Renal cortex interstitium (tissue), 11 donors: ENCODE results near the gene SF3B2. TPM values are rescaled to one million over a fixed set of nuclear protein-coding genes. Genes with fewer than 3 reads are reported as not detected.

Source experiments
- DNase-seq, 11 donors: peaks; one replicate each; pipeline ENCODE4 v3.0.0-alpha.2; 2013; ENCODE audit warnings: low read depth in 9 of 11, low spot score in 4 of 11; ENCODE audit errors: extremely low read depth in 1 of 11
- polyA plus RNA-seq, 3 donors: library from polyadenylated mRNA; unstranded; fragments of 120-200 nt; gene quantifications; one replicate each; pipeline ENCODE4 v1.2.1, GENCODE V29; 2013; ENCODE audit not compliant: insufficient read length in 3 of 3

Gene SF3B2
- polyA plus RNA-seq, 3 donors = 237 to 257 (median 251) TPM

DNA sequence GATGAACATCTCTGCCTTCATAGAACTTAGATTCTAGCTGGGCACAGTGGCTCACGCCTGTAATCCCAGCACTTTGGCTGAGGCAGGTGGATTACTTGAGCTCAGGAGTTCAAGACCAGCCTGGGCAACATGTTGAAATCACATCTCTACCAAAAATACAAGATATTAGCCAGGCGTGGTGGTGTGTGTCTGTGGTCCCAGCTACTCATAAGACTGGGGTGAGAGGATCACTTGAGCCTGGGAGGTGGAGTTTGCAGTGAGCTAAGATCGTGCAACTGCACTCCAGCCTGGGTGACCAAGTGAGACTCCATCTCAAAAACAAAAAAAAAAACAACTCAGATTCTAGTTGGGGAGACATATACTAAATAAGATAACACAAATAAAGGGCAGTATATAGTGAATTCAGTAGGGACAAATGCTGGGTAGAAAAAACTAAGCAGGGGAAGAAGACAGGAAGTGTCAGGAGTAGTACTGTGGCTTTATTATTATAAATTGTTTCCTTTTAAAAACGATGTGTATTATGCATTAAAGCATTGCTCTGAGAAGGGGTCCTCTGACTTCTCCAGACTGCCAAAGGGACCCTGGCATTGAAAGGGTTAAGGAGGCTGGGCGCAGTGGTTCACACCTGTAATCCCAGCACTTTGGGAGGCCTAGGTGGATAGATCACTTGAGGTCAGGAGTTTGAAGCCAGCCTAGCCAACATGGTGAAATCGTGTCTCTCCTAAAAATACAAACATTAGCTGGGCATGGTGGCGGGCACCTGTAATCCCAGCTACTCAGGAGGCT lies 64.6 kb downstream of the SF3B2 start:
- no peak for DNase-seq

- no peak for DNase-seq
These were observed 66.7 kb downstream of the SF3B2 start for GRCh38 chr11:66118847-66119246.

Other genes starting within 250 kb of the SF3B2 start
- gene SNX32, start 218.4 kb upstream of the SF3B2 start, polyA plus RNA-seq = 1 to 10 TPM; 1.4 to 3.7 (median 2.2) TPM
- gene CFL1, start 194.2 kb upstream of the SF3B2 start, polyA plus RNA-seq = 100 to 1,000 TPM; 728 to 948 (median 744) TPM
- 10 to 100 TPM; 45.6 to 62.3 (median 56.6) TPM for gene MUS81, start 191.9 kb upstream of the SF3B2 start, polyA plus RNA-seq
- gene EFEMP2, start 179.6 kb upstream of the SF3B2 start, polyA plus RNA-seq = 100 to 1,000 TPM in 2 of 3 donors, 10 to 100 TPM in 1; 87.9 to 129 (median 127) TPM
- 1 to 10 TPM in 2 of 3 donors, under 1 TPM in 1; 0.47 to 1.3 (median 1.0) TPM for gene CTSW, start 172.5 kb upstream of the SF3B2 start, polyA plus RNA-seq
- 10 to 100 TPM; 88.2 to 94.0 (median 92.2) TPM for gene FIBP, start 163.9 kb upstream of the SF3B2 start, polyA plus RNA-seq
- gene CCDC85B, start 161.7 kb upstream of the SF3B2 start, polyA plus RNA-seq = 10 to 100 TPM in 2 of 3 donors, 1 to 10 TPM in 1; 5.7 to 17.4 (median 11.1) TPM
- gene FOSL1, start 152.0 kb upstream of the SF3B2 start, polyA plus RNA-seq = under 1 TPM; 0.07 to 0.24 (median 0.20) TPM
- 10 to 100 TPM; 30.9 to 41.8 (median 33.3) TPM for gene C11orf68, start 133.3 kb upstream of the SF3B2 start, polyA plus RNA-seq
- gene DRAP1, start 132.9 kb upstream of the SF3B2 start, polyA plus RNA-seq = 100 to 1,000 TPM in 1 of 3 donors, 10 to 100 TPM in 2; 73.3 to 109 (median 88.0) TPM
- gene TSGA10IP, start 106.9 kb upstream of the SF3B2 start, polyA plus RNA-seq = under 1 TPM; 0.19 to 0.21 (median 0.20) TPM
- gene SART1, start 90.6 kb upstream of the SF3B2 start, polyA plus RNA-seq = 10 to 100 TPM; 40.4 to 60.6 (median 52.2) TPM
- gene EIF1AD, start 50.2 kb upstream of the SF3B2 start, polyA plus RNA-seq = 10 to 100 TPM; 26.3 to 30.3 (median 28.4) TPM
- 100 to 1,000 TPM; 224 to 286 (median 277) TPM for gene BANF1, start 49.9 kb upstream of the SF3B2 start, polyA plus RNA-seq
- not detected for gene CST6, start 40.4 kb upstream of the SF3B2 start, polyA plus RNA-seq
- gene CATSPER1, start 25.9 kb upstream of the SF3B2 start, polyA plus RNA-seq = not detected
- 1 to 10 TPM; 3.6 to 6.7 (median 6.6) TPM for gene GAL3ST3, start 3.2 kb upstream of the SF3B2 start, polyA plus RNA-seq
- 10 to 100 TPM; 48.0 to 59.2 (median 53.1) TPM for gene PACS1, start 17.9 kb downstream of the SF3B2 start, polyA plus RNA-seq
- 10 to 100 TPM; 18.5 to 29.5 (median 27.7) TPM for gene KLC2, start 205.3 kb downstream of the SF3B2 start, polyA plus RNA-seq
- gene RAB1B, start 216.3 kb downstream of the SF3B2 start, polyA plus RNA-seq = 100 to 1,000 TPM; 106 to 142 (median 126) TPM
- 1 to 10 TPM; 1.9 to 3.8 (median 3.7) TPM for gene CNIH2, start 225.8 kb downstream of the SF3B2 start, polyA plus RNA-seq
- 10 to 100 TPM; 43.3 to 61.5 (median 57.3) TPM for gene YIF1A, start 236.8 kb downstream of the SF3B2 start, polyA plus RNA-seq
- under 1 TPM in 2 of 3 donors, not detected in 1; 0.07 to 0.09 TPM for gene TMEM151A, start 239.5 kb downstream of the SF3B2 start, polyA plus RNA-seq